ENCODE results near the gene NBPF14.
"Not testable (repeated sequence)": the region's sequence is repeated elsewhere in the genome, so short reads cannot be mapped to it uniquely, and the experiment has no call there.

NBPF14 gene

GRCh38 chr1:148595911-148596310 is at the start of gene NBPF14:
TSS of gene NBPF14 (minus strand) at chr1:148596011. CDS start at chr1:148595717, 294 bp downstream.
- not testable (repeated sequence) for H3K4me3 ChIP-seq (ENCODE audit: low read depth, low read length)

DNA sequence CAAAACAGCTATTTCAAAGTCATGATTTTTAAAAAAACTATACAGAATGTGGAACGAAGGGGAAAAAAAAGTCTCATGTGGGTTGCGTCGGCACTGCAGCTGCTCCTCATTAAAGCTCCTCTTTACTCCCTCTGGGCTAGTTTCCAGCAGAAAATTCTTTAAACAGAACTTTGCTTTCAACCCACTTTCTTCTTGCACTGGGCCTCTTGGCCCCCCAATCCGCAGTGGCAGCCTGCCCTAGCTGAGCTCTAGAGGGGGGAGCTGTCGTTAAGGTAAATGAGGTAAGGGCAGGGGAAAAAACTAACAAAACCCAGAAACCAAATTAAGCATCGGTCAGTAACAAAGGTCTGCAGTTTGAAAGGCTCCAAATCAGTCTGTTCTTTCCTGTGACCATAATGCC is 29.6 kb upstream of the NBPF14 start:
- H3K4me3 ChIP-seq (ENCODE audit: low read depth, low read length), result not testable (repeated sequence)

DNA sequence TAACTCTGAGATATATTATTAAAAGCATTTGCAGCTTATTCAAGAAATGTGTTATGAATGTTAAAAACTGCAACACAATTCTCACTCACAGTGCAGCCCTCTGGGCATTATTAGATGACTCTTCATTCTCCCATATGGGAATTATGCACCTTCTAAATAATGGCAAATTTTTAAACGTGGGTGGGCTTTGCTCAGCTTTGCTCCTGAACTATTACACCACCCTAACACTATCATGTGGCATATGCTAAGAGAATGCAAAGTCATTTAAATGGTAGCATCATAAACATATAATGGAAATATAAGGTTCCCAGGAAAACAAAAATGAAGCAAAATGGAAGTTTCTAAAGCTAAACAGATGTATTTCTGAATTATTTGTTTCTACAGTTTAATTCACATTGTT is 22.4 kb upstream of the NBPF14 start:
- not testable (repeated sequence) for H3K4me3 ChIP-seq (ENCODE audit: low read depth, low read length)

- not testable (repeated sequence) for H3K4me3 ChIP-seq (ENCODE audit: low read depth, low read length)
These were observed 9.5 kb upstream of the NBPF14 start for GRCh38 chr1:148605266-148605665.

DNA sequence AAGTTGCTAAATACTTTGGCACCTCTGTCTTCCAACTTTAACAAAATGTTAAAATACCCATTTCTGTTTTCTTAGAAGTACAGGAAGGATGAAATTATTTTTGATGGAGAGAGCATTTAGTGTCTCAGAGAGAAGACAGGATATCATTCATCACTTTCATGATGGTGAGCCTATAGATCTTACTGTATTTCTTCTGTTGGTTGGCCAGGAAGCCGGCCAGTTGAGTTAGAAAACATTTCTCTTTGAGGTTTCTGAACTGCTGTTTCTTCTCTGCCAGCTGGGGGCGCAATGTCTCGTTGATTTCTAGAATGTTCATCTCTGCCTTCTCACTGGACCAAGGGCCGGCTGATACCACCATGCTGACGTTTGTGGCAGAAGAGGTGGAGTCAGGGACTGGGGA is 451 bp downstream of the NBPF14 start:
- not testable (repeated sequence) for H3K4me3 ChIP-seq (ENCODE audit: low read depth, low read length)

DNA sequence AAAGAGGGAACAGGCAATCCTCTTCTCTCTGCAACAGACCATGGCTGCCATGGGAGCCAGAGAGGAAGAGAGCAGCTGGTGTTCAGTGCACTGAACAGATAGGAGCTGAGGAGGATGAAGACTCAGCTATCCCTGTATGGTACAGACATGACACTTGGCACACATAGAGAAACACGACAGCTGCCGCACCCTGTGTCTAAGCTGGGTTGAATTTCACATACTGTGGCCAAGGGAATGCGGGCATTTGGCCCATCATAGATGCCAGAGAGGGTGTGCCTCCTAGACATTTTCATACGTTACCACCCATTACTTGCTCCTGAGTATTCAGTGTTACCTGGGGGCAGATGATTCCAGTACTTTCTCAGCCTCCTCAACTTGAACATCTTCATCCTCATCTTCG is 4.7 kb downstream of the NBPF14 start:
- not testable (repeated sequence) for H3K4me3 ChIP-seq (ENCODE audit: low read depth, low read length)

- H3K4me3 ChIP-seq (ENCODE audit: low read depth, low read length), result not testable (repeated sequence)
These were observed 63.7 kb downstream of the NBPF14 start for GRCh38 chr1:148532158-148532557.

DNA sequence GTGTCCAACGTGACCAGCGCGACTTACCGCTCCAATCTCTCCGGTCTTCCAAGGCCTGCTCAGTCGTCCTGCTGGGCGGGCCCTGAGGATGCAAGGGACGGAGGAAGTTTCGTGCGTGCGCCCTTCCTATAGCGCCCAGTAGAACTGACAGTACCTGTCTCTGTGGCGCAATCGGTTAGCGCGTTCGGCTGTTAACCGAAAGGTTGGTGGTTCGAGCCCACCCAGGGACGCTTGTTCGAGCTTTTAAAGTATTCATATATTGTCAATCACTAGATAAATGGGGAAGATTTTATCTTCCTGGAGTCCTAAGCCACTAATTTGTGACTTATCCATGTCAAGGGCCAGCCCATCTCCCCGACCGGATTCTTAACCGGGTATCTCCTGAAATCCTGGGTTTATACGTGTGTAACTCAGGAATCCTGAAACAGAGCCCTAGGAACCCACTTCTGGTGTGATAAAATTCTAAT is 66.7 kb downstream of the NBPF14 start:
- H3K4me3 ChIP-seq (ENCODE audit: low read depth, low read length), result peak overlapping the region; percentile 24; the same call in 1 of the 2 replicates

GRCh38 chr1:148528591-148528990 is 67.2 kb downstream of the NBPF14 start:
- H3K4me3 ChIP-seq (ENCODE audit: low read depth, low read length), result not testable (repeated sequence)

DNA sequence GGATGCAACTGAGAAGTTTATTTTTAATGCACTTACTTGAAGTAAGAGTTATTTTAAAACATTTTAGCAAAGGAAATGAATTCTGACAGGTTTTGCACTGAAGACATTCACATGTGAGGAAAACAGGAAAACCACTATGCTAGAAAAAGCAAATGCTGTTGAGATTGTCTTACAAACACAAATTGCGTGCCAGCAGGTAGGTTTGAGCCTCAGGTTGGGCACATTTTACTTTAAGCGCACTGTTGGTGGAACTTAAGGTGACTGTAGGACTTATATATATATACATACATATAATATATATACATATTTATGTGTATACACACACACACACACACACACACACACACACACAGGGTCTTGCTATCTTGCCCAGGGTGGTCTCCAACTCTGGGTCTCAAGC is 69.2 kb downstream of the NBPF14 start:
- H3K4me3 ChIP-seq (ENCODE audit: low read depth, low read length), result not testable (repeated sequence)

GRCh38 chr1:148523205-148524144 is 72.3 kb downstream of the NBPF14 start:
- H3K4me3 ChIP-seq (ENCODE audit: low read depth, low read length), result not testable (repeated sequence)

DNA sequence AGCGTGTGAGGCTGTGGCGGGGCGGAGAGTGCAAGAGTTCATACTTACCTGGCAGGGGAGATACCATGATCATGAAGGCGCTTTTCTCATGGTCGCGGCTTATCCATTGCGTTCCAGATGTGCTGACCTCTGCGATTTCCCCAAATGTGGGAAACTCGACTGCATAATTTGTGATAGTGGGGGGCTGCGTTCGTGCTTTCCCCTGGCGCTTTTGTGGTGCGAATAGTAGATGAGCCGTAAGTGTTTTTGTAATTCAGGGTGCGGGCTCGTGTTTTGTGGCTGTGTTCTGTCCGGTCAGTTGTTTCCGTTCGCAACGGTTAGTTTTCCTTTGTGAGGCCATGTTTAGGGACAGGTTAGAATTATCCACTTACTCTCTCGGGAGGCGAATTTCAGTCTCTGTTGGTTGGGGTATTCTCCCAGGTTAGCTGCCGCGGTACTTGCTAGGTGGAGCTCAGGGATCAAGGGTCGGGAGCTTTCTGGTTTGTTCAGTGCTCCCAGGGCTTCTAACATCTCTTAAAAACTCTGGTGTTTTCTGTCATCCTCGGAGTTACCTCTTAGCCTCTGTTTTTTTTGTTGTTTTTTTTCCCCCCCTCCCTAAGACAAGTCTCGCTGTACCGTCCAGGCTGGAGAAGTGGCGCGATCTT is 73.1 kb downstream of the NBPF14 start:
- peak overlapping the region; percentile 42 for H3K4me3 ChIP-seq (ENCODE audit: low read depth, low read length)

DNA sequence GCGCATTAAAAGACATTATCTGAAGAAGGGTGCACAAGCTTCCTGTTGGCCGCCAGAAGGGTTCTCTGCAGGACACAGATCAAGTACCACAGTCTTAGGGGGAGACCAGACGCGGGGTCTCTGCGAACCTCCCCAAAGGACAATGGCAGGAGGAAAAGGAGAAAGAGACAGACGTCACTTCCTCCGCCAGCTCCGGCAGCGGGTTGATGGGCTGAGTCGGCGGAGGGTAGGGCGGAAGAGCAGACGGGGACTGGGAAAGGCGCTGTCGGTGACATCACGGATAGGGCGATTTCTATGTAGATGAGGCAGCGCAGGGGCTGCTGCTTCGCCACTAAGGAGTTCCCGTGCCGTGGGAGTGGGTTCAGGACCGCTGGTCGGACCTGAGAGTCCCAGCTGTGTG is 73.7 kb downstream of the NBPF14 start:
- not testable (repeated sequence) for H3K4me3 ChIP-seq (ENCODE audit: low read depth, low read length)

- H3K4me3 ChIP-seq (ENCODE audit: low read depth, low read length), result not testable (repeated sequence)
These were observed 81.5 kb downstream of the NBPF14 start for GRCh38 chr1:148514310-148514709.

DNA sequence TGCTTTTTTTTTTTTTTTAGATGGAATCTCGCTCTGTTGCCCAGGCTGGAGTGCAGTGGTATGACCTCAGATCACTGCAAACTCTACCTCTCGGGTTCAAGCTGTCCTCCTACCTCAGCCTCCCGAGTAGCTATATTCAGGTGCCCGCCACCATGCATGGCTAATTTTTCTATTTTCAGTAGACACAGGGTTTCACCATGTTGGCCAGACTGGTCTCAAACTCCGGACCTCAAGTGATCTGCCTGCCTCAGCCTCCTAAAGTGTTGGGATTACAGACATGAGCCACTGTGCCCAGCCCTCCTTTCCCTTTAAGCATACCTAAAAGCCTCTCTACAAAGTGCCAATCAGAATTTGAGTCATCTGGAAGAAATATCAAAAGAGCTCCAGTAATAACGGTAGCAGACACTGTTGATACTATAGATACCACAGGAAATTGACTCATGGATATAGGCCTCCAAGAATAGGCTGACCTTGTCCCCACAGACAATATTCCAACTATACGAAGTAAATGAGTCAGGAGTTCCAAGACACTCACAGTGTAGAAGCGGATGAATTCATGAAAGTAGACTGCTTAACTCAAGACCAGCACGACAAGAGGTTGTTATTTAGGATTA is 83.1 kb downstream of the NBPF14 start:
- H3K4me3 ChIP-seq (ENCODE audit: low read depth, low read length), result not testable (repeated sequence)

DNA sequence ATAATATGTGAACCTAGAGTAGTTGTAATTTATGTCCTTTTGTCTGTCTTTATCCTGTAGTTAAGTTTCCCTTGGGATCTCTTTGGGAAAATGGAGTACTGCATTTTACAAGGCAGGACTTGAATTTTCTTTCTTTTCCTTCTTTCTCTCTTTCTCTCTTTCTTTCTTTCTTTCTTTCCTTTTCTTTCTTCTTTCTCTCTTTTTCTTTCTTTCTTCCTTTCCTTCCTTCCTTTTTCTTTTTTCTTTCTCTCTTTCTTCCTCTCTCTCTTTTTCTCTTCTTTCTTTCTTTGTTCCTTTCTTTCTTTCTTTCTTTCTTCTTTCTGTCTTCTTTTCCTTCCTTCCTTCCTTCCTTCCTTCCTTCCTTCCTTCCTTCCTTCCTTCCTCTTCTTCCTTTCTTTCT is 101.9 kb downstream of the NBPF14 start:
- not testable (repeated sequence) for H3K4me3 ChIP-seq (ENCODE audit: low read depth, low read length)

GRCh38 chr1:148483029-148483428 is 112.8 kb downstream of the NBPF14 start, which contains the start of gene PPIAL4G:
TSS of gene PPIAL4G (minus strand) at chr1:148483302. CDS start at chr1:148483252, 50 bp downstream.
- not testable (repeated sequence) for H3K4me3 ChIP-seq (ENCODE audit: low read depth, low read length)
